ENCODE results near the gene WTAP. TPM values are rescaled to one million over a fixed set of nuclear protein-coding genes. Genes with fewer than 3 reads are reported as not detected.

Gene WTAP
- total RNA-seq, 3 donors from 2014 or later: 81.1 to 85.8 (median 84.4) TPM

DNA sequence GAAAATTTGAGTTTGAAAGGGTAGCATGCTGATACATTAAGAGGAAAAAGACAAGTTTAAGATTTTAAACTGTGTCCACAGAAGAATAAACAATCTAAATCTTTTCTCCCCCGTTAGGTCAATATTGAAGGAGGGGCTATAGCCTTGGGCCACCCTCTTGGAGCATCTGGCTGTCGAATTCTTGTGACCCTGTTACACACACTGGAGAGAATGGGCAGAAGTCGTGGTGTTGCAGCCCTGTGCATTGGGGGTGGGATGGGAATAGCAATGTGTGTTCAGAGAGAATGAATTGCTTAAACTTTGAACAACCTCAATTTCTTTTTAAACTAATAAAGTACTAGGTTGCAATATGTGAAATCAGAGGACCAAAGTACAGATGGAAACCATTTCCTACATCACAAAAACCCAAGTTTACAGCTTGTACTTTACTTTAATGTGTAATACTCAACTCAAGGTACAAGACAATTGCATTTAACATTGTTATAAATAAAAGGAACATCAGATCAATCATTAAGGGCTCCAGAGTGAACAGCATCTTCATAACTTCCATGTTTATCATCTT lies 51.3 kb downstream of the WTAP start:
- DNase-seq (no peak), ATAC-seq (peak; percentile 8)
- Histone ChIP-seq H3K36me3 (ENCODE audit: low read depth) (peaks cover 15% of the 10 kb centered on the region), H3K4me1 (ENCODE audit: low read depth) (peaks cover 5% of the 10 kb centered on the region), H3K9me3 (no peaks in the 10 kb centered on the region), H3K4me3 (no peak overlapping the region)
- TF ChIP-seq, protein P1, sequence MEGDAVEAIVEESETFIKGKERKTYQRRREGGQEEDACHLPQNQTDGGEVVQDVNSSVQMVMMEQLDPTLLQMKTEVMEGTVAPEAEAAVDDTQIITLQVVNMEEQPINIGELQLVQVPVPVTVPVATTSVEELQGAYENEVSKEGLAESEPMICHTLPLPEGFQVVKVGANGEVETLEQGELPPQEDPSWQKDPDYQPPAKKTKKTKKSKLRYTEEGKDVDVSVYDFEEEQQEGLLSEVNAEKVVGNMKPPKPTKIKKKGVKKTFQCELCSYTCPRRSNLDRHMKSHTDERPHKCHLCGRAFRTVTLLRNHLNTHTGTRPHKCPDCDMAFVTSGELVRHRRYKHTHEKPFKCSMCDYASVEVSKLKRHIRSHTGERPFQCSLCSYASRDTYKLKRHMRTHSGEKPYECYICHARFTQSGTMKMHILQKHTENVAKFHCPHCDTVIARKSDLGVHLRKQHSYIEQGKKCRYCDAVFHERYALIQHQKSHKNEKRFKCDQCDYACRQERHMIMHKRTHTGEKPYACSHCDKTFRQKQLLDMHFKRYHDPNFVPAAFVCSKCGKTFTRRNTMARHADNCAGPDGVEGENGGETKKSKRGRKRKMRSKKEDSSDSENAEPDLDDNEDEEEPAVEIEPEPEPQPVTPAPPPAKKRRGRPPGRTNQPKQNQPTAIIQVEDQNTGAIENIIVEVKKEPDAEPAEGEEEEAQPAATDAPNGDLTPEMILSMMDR (IDR thresholded peaks at IDR 0.05): no peak
- intact Hi-C loops (cut with DNase I, micrococcal nuclease): no loop called here

DNA sequence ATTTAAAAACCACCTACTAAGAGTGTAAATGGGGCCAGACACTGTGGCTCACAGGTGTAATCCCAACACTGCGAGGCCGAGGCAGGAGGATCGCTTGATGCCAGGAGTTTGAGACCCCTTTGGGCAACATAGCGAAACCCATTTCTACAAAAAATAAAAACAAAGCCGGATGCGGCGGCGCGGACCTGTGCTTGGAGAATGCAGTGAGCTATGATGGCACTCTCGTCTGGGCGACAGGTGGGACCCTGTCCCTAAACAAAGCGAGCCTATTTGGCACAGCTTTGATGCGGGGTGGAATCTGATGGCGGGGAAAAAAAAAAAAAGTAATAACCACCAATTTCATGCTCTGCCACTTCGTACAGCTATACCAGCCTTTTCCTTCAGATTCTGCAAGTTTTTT lies 61.0 kb downstream of the WTAP start:
- ATAC-seq (no peak), DNase-seq (peak in 2 of 3 donors; percentile 35 to 53)
- Histone ChIP-seq H3K9me3 (no peaks in the 10 kb centered on the region), H3K36me3 (ENCODE audit: low read depth) (peaks cover 4% of the 10 kb centered on the region), H3K4me3 (peak overlapping the region; percentile 99), H3K4me1 (ENCODE audit: low read depth) (peaks cover 30% of the 10 kb centered on the region)
- TF ChIP-seq, protein P1 (IDR thresholded peaks at IDR 0.05): no peak
- intact Hi-C loops (cut with DNase I, micrococcal nuclease): loop anchor here in 1 of 2 donors (5.0 to 10.0 kb wide), 2 partner anchors 53 to 96 kb away; partner anchors contain the start of gene SOD2

DNA sequence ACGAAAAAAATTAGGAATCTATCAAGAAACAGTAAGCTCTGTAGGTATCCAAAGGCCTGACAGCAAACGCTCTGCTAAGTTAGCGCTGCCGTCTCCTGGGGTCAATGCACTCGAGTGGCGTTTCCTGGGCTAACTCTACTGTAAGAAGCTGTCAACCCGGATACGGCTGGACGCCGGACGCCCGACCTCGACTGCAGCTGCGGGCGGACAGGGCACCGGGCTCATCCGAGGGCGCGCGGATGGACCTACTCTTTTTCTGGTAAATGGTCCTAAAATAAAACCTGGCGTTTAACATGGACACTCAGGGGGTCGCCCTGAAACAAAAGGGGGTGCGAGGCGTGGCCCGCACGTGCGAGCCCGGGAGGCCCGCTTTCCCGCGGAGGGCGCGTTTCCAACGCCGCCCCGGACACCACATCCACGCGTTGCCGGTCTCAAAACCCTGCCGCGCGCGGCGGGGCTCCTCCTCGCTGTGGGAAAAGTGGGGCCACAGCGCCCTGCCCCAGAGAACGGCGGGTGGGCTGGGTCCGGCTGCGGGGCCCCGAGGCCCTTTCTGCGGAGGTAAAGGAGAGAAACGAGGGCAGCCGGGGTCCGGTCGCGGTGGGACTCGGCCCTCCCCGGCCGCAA lies 61.6 kb downstream of the WTAP start:
- DNase-seq (peak; percentile 72 to 78 (median 75)), ATAC-seq (peak; percentile 32)
- intact Hi-C loops (cut with DNase I, micrococcal nuclease): loop anchor here in 1 of 2 donors (5.0 to 10.0 kb wide), 2 partner anchors 54 to 97 kb away; partner anchors contain the start of gene SOD2
- TF ChIP-seq, protein P1 (IDR thresholded peaks at IDR 0.05): no peak
- Histone ChIP-seq H3K4me3 (peak overlapping the region; percentile 99), H3K36me3 (ENCODE audit: low read depth) (peaks cover 4% of the 10 kb centered on the region), H3K9me3 (no peaks in the 10 kb centered on the region), H3K4me1 (ENCODE audit: low read depth) (peaks cover 30% of the 10 kb centered on the region)

DNA sequence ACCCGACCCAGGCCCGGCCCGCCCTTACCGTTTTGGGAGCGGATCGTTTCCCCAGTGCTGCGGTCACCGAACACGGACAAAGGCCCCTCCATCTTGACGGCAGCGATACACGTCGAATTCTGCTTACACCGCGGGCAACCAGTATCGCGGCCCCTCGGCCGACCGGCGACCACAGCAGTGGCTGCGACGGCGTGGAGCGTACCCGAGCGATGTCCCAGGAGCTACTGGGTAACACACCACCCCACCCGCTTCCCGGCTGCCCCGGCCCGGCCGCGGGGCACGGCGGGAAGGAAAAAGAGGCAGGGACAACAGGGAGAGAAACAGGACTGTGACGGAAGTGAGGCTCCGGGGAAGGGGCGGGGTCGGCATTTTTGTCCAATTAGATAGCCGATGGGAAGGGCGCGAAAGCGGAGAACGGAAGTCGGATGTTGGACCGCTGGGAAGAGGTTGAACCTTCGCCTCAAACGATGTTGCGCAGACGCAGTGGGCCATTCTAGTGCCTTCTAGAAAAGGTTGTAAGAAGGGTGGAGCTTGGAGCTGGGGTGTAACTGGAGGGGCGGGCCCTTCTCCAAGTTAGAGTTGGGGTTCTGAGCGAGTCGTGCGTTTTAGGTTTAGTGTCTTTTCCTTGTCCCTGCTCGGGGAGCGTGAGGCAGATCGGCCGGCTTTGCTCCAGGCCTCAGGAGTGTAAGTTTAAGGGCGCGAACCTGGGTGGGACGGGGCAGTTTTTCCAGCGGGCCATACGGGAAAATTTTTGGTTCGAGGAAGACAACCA lies 62.3 kb downstream of the WTAP start, which contains the start of gene TCP1:
Gene TCP1, minus strand, starts transcription at position 226 of the 772 bp plus-strand sequence. Its CDS starts 134 bp downstream, at position 92.
- TF ChIP-seq, protein P1 (IDR thresholded peaks at IDR 0.05): no peak
- Histone ChIP-seq H3K36me3 (ENCODE audit: low read depth) (peaks cover 4% of the 10 kb centered on the region), H3K4me1 (ENCODE audit: low read depth) (peaks cover 33% of the 10 kb centered on the region), H3K9me3 (no peaks in the 10 kb centered on the region), H3K4me3 (peak within 1 kb of the TSS; percentile 99)
- DNase-seq (peak; percentile 99 to 100 (median 99)), ATAC-seq (peak; percentile 88)
- intact Hi-C loops (cut with DNase I, micrococcal nuclease): loop anchor here in 1 of 2 donors (5.0 to 10.0 kb wide), 2 partner anchors 55 to 97 kb away; partner anchors contain the start of gene SOD2

DNA sequence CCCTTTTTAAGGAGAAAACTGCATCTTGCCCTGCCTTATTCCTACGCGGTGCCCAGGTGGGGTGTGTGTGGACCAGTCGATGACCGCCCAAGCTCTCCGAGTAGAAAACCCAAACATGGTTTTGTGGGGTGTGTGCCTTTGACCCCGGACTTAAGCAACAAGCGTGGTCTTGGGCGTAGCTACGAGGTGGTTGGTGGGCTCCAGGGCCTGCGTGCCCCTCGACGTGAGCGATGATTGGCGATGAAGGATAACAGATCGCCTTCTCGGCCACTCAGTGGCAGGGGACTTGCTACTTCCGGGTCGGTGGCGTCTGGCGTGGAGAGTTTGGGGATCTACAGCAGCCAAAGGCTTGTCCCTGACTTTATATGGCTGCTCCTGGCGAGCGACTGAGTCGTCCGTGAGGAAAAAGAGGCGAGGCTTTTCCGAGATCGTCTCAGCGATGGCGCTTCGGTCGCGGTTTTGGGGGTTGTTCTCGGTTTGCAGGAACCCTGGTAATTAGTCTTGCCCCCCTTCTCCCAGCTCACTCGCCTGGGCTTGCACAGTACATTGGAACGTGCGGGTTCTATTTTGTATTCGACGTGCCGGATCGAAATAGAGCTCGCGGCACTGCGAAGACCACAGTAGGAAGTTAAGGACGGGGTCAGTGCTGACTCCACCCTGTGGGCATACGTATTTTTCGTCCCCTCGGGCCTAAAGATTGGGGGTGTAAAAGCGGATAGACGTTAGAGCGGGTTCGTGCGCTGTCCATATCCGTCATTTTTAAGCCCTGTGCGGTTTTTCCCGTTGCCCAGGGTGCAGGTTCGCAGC lies 63.0 kb downstream of the WTAP start, which contains the start of gene MRPL18:
Gene MRPL18, plus strand, starts transcription at position 319 of the 807 bp plus-strand sequence. Its CDS starts 121 bp downstream, at position 440.
- intact Hi-C loops (cut with DNase I, micrococcal nuclease): no loop called here
- ATAC-seq (peak; percentile 87), DNase-seq (peak; percentile 90 to 97 (median 91))
- Histone ChIP-seq H3K4me1 (ENCODE audit: low read depth) (peaks cover 33% of the 10 kb centered on the region), H3K4me3 (peak within 1 kb of the TSS; percentile 99), H3K9me3 (no peaks in the 10 kb centered on the region), H3K36me3 (ENCODE audit: low read depth) (peaks cover 4% of the 10 kb centered on the region)
- TF ChIP-seq, protein P1 (IDR thresholded peaks at IDR 0.05): no peak
